Measurements from ENCODE around the gene ESR1. TPM values are rescaled to one million over a fixed set of nuclear protein-coding genes. Genes with fewer than 3 reads are reported as not detected.

The ESR1 gene
- not detected in 2 replicates for total RNA-seq

DNA sequence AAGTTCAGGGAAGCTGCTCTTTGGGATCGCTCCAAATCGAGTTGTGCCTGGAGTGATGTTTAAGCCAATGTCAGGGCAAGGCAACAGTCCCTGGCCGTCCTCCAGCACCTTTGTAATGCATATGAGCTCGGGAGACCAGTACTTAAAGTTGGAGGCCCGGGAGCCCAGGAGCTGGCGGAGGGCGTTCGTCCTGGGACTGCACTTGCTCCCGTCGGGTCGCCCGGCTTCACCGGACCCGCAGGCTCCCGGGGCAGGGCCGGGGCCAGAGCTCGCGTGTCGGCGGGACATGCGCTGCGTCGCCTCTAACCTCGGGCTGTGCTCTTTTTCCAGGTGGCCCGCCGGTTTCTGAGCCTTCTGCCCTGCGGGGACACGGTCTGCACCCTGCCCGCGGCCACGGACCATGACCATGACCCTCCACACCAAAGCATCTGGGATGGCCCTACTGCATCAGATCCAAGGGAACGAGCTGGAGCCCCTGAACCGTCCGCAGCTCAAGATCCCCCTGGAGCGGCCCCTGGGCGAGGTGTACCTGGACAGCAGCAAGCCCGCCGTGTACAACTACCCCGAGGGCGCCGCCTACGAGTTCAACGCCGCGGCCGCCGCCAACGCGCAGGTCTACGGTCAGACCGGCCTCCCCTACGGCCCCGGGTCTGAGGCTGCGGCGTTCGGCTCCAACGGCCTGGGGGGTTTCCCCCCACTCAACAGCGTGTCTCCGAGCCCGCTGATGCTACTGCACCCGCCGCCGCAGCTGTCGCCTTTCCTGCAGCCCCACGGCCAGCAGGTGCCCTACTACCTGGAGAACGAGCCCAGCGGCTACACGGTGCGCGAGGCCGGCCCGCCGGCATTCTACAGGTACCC lies at the start of gene ESR1:
Gene ESR1, plus strand, starts transcription at position 170 of the 858 bp plus-strand sequence. Its CDS starts 231 bp downstream, at position 401.

